Putamen (tissue), 1 donor: Measurements from ENCODE around the gene DNAH17.
"Not testable (repeated sequence)": the region's sequence is repeated elsewhere in the genome, so short reads cannot be mapped to it uniquely, and the experiment has no call there.

Experiments used
- DNase-seq: peaks from one replicate; pipeline ENCODE4 v3.0.0-alpha.2; 2016; ENCODE audit warnings: low spot score

Gene DNAH17

GRCh38 chr17:78522031-78522809 lies 55.0 kb downstream of the DNAH17 start:
- DNase-seq = no peak

DNA sequence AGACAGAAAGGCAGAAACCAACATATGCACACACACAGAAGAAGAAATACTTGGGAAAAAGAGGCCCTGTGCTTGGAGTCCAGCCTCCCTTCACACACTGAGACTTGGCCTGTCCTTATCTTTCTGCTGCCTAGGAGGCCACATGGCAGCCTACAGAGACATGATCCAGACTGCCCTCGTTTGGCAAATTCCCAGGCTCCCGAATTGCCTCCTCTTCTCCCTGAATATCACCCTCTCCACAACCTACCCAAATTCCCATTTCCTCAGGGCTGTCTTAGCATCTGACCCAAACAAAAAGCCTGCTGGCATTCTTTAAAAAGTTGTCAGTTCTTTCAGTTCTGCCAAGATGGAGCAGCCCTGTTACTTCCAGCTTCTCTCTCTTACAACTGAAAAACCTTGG lies 59.8 kb downstream of the DNAH17 start:
- DNase-seq = no peak

- no peak for DNase-seq
These were observed 61.7 kb downstream of the DNAH17 start for GRCh38 chr17:78515480-78515879.

DNA sequence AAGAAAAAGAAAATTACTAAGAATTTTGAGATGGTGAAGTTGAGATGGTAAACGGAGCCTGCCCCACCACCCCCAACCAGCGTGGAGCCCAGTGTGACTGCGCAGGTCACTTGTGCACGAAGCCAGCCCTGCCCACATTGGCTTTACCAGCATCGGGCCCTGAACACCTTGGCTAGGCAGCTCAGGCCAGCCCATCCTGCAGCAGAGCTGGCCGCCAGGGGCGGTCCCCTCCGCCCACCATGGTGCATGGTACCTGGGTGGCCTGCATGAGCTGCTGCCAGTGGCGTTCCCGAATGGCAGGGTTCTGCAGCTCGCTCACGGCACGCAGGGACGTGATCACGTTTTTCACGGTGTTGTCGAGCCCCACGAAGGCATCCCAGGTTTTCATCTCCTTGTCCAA lies 62.7 kb downstream of the DNAH17 start:
- DNase-seq = no peak

GRCh38 chr17:78512976-78513375 lies 64.2 kb downstream of the DNAH17 start:
- no peak for DNase-seq

- DNase-seq = no peak
These were observed 66.8 kb downstream of the DNAH17 start for GRCh38 chr17:78510141-78511075.

DNA sequence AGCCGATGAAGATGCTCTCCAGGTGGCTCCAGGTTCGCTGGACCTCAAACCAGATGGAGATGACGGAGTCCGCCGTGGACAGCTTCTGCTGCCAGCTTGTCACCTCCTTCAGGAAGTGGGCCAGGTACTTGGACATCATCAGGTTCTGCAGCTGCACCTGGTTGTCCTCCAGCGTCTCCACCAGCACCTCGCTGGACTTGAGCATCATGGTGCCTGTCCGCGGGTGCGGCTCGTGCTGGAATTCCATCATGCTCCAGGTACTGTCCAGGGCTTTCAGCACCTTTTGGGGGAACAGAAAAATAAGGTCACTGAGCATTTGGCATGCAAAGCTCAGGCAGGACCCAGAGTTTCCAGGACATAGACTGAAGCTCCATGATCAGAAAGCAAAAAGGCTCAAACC lies 69.7 kb downstream of the DNAH17 start:
- DNase-seq = no peak

- DNase-seq = no peak
These were observed 70.5 kb downstream of the DNAH17 start for GRCh38 chr17:78506454-78507309.

GRCh38 chr17:78504156-78504925 lies 72.9 kb downstream of the DNAH17 start:
- DNase-seq = no peak

- not testable (repeated sequence) for DNase-seq
These were observed 73.8 kb downstream of the DNAH17 start for GRCh38 chr17:78503388-78503787.

- no peak for DNase-seq
These were observed 74.5 kb downstream of the DNAH17 start for GRCh38 chr17:78502611-78503148.

DNA sequence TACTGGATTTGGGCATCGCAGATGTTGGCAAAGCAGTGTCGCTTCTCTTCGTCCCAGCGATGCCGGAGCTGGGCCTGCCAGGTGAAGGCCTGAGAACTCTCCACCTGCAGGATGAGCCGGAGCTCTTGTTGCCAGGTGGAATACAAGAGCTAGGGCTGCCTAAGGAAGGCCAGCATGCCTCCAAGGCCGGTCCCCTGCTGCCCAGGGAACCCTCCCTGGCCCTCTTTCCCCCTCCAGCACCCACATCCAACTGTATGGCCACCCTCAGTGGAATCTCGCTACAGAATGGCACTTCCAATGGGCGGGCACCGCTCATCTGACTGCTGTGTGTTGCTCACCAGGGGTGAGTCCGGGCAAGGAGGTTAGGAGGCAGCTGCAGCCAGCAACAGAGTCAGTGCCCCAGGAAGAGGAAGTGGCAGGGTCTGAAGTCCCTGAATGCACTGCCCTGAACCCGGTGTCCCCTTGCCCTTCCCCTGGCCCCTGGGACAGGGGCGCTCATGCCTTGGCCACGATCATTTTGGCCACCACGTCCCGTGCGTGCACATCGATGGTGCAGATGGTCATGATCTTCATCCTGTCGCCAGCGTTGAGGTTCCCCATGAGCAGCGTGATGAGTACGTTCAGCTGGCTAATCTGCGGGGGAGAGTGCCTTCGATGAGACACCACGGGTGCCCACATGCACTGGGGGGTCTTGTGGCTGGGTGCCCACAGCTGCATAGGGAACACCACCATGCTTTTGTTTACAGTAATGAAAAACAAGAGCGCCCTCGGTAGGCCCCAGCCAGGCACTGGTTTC lies 75.8 kb downstream of the DNAH17 start:
- DNase-seq = no peak

- no peak for DNase-seq
These were observed 76.4 kb downstream of the DNAH17 start for GRCh38 chr17:78500806-78501205.

GRCh38 chr17:78499715-78500540 lies 77.3 kb downstream of the DNAH17 start:
- no peak for DNase-seq

GRCh38 chr17:78498848-78499247 lies 78.3 kb downstream of the DNAH17 start:
- no peak for DNase-seq

DNA sequence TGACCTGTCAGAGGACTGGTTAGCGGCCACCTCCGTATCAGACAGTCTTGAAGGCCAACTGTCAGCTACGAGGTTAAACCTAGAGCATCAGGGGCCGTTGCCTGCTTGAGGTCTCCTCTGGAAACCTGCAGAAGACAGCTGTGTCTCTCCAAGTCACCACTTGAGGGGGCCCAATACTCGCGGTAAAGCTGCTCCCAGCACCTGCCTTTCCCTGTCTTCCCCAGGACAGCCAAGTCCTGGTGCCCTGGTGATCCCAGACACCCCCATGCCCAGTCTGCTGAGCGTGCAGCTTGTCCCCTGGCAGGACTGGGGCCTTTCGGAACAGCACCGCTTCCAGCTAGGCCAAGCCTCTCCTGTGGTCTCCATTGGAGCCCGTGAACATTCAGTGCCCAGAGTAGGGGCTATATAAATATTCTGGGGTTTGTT lies 80.1 kb downstream of the DNAH17 start:
- DNase-seq = peak; percentile 86

GRCh38 chr17:78496311-78496710 lies 80.9 kb downstream of the DNAH17 start:
- DNase-seq = peak; percentile 67

DNA sequence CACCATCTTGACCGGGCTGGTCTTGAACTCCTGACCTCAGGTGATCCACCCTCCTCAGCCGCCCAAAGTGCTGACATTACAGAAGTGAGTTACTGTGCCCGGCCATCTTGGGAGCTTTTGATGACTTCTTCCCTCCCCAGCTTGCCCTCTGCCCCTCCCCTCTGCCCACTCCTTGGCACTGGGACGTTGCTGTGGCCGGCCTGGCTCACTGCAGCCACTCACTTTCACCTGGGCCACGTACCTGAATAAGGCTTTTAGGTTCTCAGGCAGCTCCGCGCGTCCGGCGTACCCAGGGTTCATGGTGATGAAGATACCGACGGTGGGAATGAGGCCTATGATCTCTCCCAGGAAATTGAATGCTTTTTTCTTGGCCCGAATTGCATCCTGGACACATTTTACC lies 81.6 kb downstream of the DNAH17 start:
- DNase-seq = no peak

DNA sequence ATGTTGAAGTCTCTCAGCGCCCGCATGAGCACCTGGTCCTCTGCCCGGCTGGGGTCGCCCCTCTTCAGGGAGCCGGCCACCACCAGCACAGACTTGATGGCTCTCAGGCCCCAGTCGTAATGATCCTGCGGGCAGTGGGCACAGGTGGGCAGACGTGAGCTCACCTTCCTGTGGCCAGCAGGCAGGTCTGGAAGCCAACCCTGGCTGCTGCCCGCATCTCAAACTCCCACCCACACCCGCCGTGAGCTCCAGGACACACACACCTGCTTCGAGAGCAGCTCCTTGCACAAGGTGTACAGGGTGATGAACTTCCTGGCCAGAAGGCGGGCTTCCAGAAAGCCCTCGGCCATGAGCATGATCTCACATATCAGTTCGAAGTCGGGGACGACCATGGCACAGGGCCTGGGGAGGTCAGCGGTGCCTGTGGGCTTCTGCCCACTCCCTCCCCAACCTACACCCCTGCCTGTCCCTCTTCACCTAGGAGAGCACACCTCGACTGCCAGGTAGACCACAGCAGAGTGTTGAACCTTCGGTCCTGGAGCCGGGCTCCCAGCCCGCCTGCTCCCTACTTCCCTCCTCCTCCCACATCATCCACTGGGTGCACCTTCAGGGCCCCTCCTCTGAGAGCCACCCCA lies 82.4 kb downstream of the DNAH17 start:
- DNase-seq = no peak
